GM12878 (cell line): ENCODE data around the gene PLEKHA6. TPM values are rescaled to one million over a fixed set of nuclear protein-coding genes. Genes with fewer than 3 reads are reported as not detected.

Experiments
- ATAC-seq: fragments of 200-7000 bp; cut with Tn5 transposase; 3 replicates; pipeline ENCODE4 v1.9.1; 2020; ENCODE audit warnings: mild to moderate bottlenecking, moderate library complexity
- BruUV-seq: library from RNA; stranded (reverse); fragments of 400-500 nt; replicated peaks from 2 replicates; lab custom pipeline; 2021; lab: Mats Ljungman, UMichigan
- CTCF ChIA-PET: fragments of 300-600 bp; sonication (Branson Sonifier 250); formaldehyde crosslinking; extraction: SDS; loops from one replicate; lab custom pipeline; 2021; ENCODE audit warnings: inconsistent platforms; lab: Yijun Ruan, JAX
- POLR2A ChIA-PET: fragments of 350-600 bp; formaldehyde crosslinking; extraction: SDS; loops from one replicate; lab custom pipeline; 2021; ENCODE audit warnings: inconsistent platforms; lab: Charles Lee
- RAD21 ChIA-PET: fragments of 300-600 bp; sonication (Branson Sonifier 250); formaldehyde crosslinking; loops from one replicate; lab custom pipeline; 2023; ENCODE audit warnings: antibody characterized with exemption; ENCODE audit not compliant: unreplicated experiment; lab: Charles Lee
- SMC1A ChIA-PET: fragments of 300-600 bp; sonication (Branson Sonifier 250); formaldehyde crosslinking; loops from one replicate; lab custom pipeline; 2023; ENCODE audit not compliant: unreplicated experiment, uncharacterized antibody; lab: Charles Lee
- DNase-seq: peaks from one replicate; pipeline ENCODE4 v3.0.0-alpha.2; 2011; ENCODE audit warnings: low read depth, low spot score
- FAIRE-seq: peaks from 3 replicates; lab custom pipeline; 2011; peaks lifted over from hg19 to GRCh38; lab: Jason Lieb, UNC
- H2AFZ ChIP-seq: 2 replicates; pipeline ENCODE4 v1.6.0; 2011; ENCODE audit warnings: low read depth, low read length, control low read depth; ENCODE audit not compliant: control insufficient read depth
- H3K27ac ChIP-seq: 2 replicates; pipeline ENCODE4 v1.5.1; 2011; ENCODE audit warnings: control low read depth; ENCODE audit not compliant: control insufficient read depth, insufficient read depth
- H3K27me3 ChIP-seq, 2 experiments: replicated peaks in 1 of 2; 2 replicates each; pipeline versions ENCODE4 v1.6.0 to v1.6.1; 2011; ENCODE audit warnings: low read length in 1 of 2; ENCODE audit not compliant: control insufficient read depth in 2 of 2, insufficient read depth in 2 of 2
- H3K36me3 ChIP-seq, 2 experiments: 2 replicates each; pipeline ENCODE4 v1.5.1; 2011; ENCODE audit warnings: low read length in 1 of 2; ENCODE audit not compliant: control insufficient read depth in 2 of 2, insufficient read depth in 2 of 2
- H3K4me1 ChIP-seq: 2 replicates; pipeline ENCODE4 v1.6.1; 2011; ENCODE audit warnings: mild to moderate bottlenecking, low read length, moderate library complexity, mixed read lengths; ENCODE audit not compliant: control insufficient read depth, insufficient read depth
- H3K4me2 ChIP-seq: 2 replicates; pipeline ENCODE4 v1.6.0; 2011; ENCODE audit warnings: control low read depth; ENCODE audit not compliant: control insufficient read depth, insufficient read depth
- H3K4me3 ChIP-seq: fragments of 200-600 bp; sonication (generic); 2 replicates; pipeline ENCODE4 v1.5.1; 2016
- H3K79me2 ChIP-seq: 2 replicates; pipeline ENCODE4 v1.6.0; 2011; ENCODE audit warnings: low read length; ENCODE audit not compliant: control insufficient read depth, insufficient read depth
- H3K9ac ChIP-seq: 2 replicates; pipeline ENCODE4 v1.8.0; 2011; ENCODE audit warnings: low read length, control low read depth, mixed read lengths; ENCODE audit not compliant: control insufficient read depth, insufficient read depth
- H3K9me3 ChIP-seq: replicated peaks from 3 replicates; pipeline ENCODE4 v1.5.1; 2011; ENCODE audit warnings: mild to moderate bottlenecking, low read length; ENCODE audit not compliant: control insufficient read depth, insufficient read depth
- H4K20me1 ChIP-seq: 2 replicates; pipeline ENCODE4 v1.6.0; 2011; ENCODE audit not compliant: control insufficient read depth, insufficient read depth
- BCL3 ChIP-seq: IDR thresholded peaks from 2 replicates; pipeline ENCODE4 v1.6.1; 2011; ENCODE audit warnings: borderline replicate concordance, low read depth, mild to moderate bottlenecking, moderate library complexity, low read length; ENCODE audit not compliant: insufficient read depth, poor library complexity, severe bottlenecking
- CBFB ChIP-seq: IDR thresholded peaks from 2 replicates; pipeline ENCODE4 v1.6.1; 2016; ENCODE audit warnings: antibody characterized with exemption, low read depth
- FOXK2 ChIP-seq: fragments of 450-650 bp; IDR thresholded peaks from 2 replicates; pipeline ENCODE4 v1.6.1; 2017; ENCODE audit warnings: mild to moderate bottlenecking, moderate library complexity
- IKZF2 ChIP-seq, 2 experiments: fragments of 450-650 bp; IDR thresholded peaks; 2 replicates each; pipeline ENCODE4 v1.6.1; 2017; ENCODE audit warnings: mild to moderate bottlenecking in 2 of 2, moderate library complexity in 2 of 2
- IRF3 ChIP-seq: fragments of 450-650 bp; IDR thresholded peaks from 2 replicates; pipeline ENCODE4 v1.6.1; 2014; ENCODE audit warnings: mild to moderate bottlenecking
- ZNF687 ChIP-seq: fragments of 450-650 bp; IDR thresholded peaks from 2 replicates; pipeline ENCODE4 v1.6.1; 2017; ENCODE audit warnings: mild to moderate bottlenecking, moderate library complexity
- WGBS: methylation state at CpG from one replicate; pipeline ENCODE4 v1.1.6; 2016; ENCODE audit warnings: low lambda C conversion rate; ENCODE audit not compliant: insufficient replicate concordance, insufficient coverage; ENCODE audit errors: missing lambda C conversion rate; 5-methylcytosine and 5-hydroxymethylcytosine counted together
- in situ Hi-C: fragments of 300-500 bp; cut with MboI; formaldehyde crosslinking; loops from 9 replicates; pipeline ENCODE4 v1.14.3; 2018; ENCODE audit warnings: mixed read lengths
- intact Hi-C: fragments of 100-400 bp; cut with micrococcal nuclease; formaldehyde crosslinking; loops from one replicate; pipeline ENCODE4 v1.14.2; 2022; ENCODE audit not compliant: unreplicated experiment
- polyA plus RNA-seq, 11 experiments: library from polyadenylated mRNA; depleted of rRNA in 4 of 11; unstranded in 6 of 11; stranded (reverse) in 5 of 11; fragments of >200 nt; fragmentation: Nextera tagmentation in 4 of 11; fragmentation: Illumina TruSeq in 1 of 11; extraction: Ambion mirVana in 4 of 11; extraction: Trizol in 1 of 11; gene quantifications; 1 replicate in 1 of 11; 2 replicates in 10 of 11; pipeline versions ENCODE4 v1.2.1 to v1.2.3, GENCODE V29; 2011 to 2016; ENCODE audit warnings: inconsistent platforms in 2 of 11, missing spikeins in 2 of 11, low read depth in 1 of 11
- total RNA-seq, 4 experiments: library from RNA; depleted of rRNA in 3 of 4; stranded (reverse); fragments of >200 nt in 3 of 4; fragmentation: Illumina TruSeq in 1 of 4; extraction: Trizol in 1 of 4; gene quantifications; 2 replicates each; pipeline versions ENCODE4 v1.2.1 to v1.2.3, GENCODE V29; 2013 to 2021

Gene PLEKHA6
- total and polyA plus RNA-seq, 10 of the 15 experiments (the other 5 are each of a cell fraction or from before 2014, with no cell fraction given): 0.04 to 0.81 (median 0.19) TPM; not detected in 4

DNA sequence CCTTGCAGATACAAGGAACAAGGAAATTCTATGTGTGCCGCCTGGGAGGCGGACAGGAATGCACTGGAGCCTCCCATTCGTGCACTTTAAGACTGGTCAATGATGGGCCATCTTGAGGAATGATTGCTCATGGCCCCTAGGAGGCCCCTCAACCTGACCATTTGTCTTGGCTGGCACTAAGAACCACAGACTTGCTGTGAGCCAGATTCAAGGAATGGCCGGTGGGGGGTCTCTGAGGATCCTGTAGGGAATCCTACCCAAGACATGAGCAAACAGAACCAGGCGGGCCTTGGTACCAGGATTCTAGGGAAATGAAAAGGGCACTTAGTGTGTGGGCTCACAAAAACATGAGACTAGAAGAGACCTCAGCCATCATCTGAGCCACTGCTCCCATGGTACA lies 117.8 kb downstream of the PLEKHA6 start:
- ChIA-PET CTCF (no interaction called here), RAD21 (no interaction called here), POLR2A (interaction anchor here (0.5 kb wide), 1 partner anchor 49 kb away, joined by 4 read pairs; no protein-coding TSS in a partner anchor), SMC1A (no interaction called here)
- no peaks in the 10 kb centered on the region for H3K9me3 ChIP-seq
- H3K79me2 ChIP-seq: no peaks in the 10 kb centered on the region
- H3K27me3 ChIP-seq: peaks cover 0 to 2% of the 10 kb centered on the region in 2 experiments; a peak in 3 of 4 replicates
- ATAC-seq (no peak), FAIRE-seq (no peak), DNase-seq (no peak)
- H3K4me3 ChIP-seq: no peak overlapping the region
- intact Hi-C loops (no loop called here), in situ Hi-C loops (no loop called here)
- H2AFZ ChIP-seq: no peak overlapping the region
- no peak overlapping the region for H3K27ac ChIP-seq
- no peaks in the 10 kb centered on the region for H4K20me1 ChIP-seq
- no TSS peak for BruUV-seq
- no peak overlapping the region for H3K9ac ChIP-seq
- H3K4me1 ChIP-seq: no peaks in the 10 kb centered on the region
- no peaks in the 10 kb centered on the region for H3K36me3 ChIP-seq
- WGBS: 0% methylated on average over 5 of the region's 5 CpGs
- TF ChIP-seq BCL3 (peak; percentile 65), IRF3 (no peak)
- H3K4me2 ChIP-seq: no peak overlapping the region

GRCh38 chr1:204241050-204241449 lies 118.7 kb downstream of the PLEKHA6 start:
- H3K4me1 ChIP-seq: no peaks in the 10 kb centered on the region
- no peak overlapping the region for H3K27ac ChIP-seq
- RAD21 ChIA-PET: no interaction called here
- BruUV-seq: no TSS peak
- WGBS: 0% methylated on average over 2 of the region's 2 CpGs
- TF ChIP-seq FOXK2 (no peak), IKZF2 (IDR thresholded peaks at IDR 0.05) (no peak), ZNF687 (no peak), CBFB (no peak)
- no peaks in the 10 kb centered on the region for H3K36me3 ChIP-seq
- CTCF ChIA-PET: no interaction called here
- SMC1A ChIA-PET: interaction anchor here (0.6 kb wide), 1 partner anchor 292 kb away, joined by 3 read pairs; no protein-coding TSS in a partner anchor
- DNase-seq (no peak), FAIRE-seq (no peak), ATAC-seq (no peak; the same call in 2 of the 3 replicates)
- H3K79me2 ChIP-seq: no peaks in the 10 kb centered on the region
- POLR2A ChIA-PET: no interaction called here
- H4K20me1 ChIP-seq: no peaks in the 10 kb centered on the region
- H3K9ac ChIP-seq: no peak overlapping the region
- intact Hi-C loops: no loop called here
- no peak overlapping the region for H3K4me3 ChIP-seq
- H2AFZ ChIP-seq: no peak overlapping the region
- peaks cover 0 to 2% of the 10 kb centered on the region in 2 experiments; a peak in 2 of 4 replicates for H3K27me3 ChIP-seq
- H3K9me3 ChIP-seq: no peaks in the 10 kb centered on the region
- H3K4me2 ChIP-seq: no peak overlapping the region
- in situ Hi-C loops: no loop called here
